Globus pallidus (tissue), 1 donor: ENCODE results near the gene CSH1.
"Not testable (repeated sequence)": the region's sequence is repeated elsewhere in the genome, so short reads cannot be mapped to it uniquely, and the experiment has no call there.

Experiments
- DNase-seq: peaks from one replicate; pipeline ENCODE4 v3.0.0-alpha.2; 2015; ENCODE audit warnings: low spot score

The CSH1 gene

GRCh38 chr17:63904796-63905195 is 8.4 kb upstream of the CSH1 start:
- DNase-seq = not testable (repeated sequence)

DNA sequence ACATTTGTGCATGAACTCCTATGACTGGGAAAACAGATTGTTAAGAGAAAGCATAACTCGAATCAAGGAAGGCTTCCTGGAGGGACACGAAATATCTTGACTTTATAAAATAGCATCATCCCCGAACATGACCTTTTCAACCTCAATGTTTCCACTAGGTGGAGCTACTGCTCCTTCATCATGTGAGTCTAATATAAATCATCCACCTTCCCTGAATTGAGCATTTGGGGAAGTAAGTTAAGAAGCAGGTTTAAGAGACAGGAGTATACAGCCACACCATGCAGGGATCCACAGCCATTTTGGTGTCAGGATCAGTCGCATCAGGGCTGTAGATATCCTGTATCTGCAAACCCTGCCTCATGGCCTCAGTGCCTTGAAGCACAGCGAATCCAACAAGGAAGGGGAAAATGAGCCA is 7.4 kb upstream of the CSH1 start:
- not testable (repeated sequence) for DNase-seq

- not testable (repeated sequence) for DNase-seq
Observed at GRCh38 chr17:63901971-63902370, 5.6 kb upstream of the CSH1 start.

GRCh38 chr17:63898899-63899798 is 2.8 kb upstream of the CSH1 start:
- DNase-seq = not testable (repeated sequence)

- DNase-seq = not testable (repeated sequence)
Observed at GRCh38 chr17:63894821-63895220, 1.6 kb downstream of the CSH1 start.

DNA sequence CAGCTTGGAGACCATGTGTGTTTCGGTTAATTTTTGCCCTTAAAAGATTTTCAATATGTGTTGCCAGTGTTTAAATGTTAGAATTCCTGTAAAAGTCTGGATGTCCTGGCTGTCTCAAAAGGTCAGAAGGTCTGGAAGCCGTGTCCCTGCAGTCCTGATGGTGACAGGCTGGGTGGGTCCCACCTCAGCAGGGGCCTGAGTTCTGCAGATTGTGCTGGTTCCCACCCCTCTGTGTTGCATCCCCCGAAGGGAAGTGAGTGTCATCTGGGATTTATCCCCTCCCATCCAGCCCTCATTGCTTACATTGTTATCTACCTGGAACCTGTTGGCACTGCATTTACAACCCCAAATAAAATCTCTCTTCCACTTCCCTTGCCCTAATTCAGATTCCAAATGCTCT is 2.4 kb downstream of the CSH1 start:
- not testable (repeated sequence) for DNase-seq

DNA sequence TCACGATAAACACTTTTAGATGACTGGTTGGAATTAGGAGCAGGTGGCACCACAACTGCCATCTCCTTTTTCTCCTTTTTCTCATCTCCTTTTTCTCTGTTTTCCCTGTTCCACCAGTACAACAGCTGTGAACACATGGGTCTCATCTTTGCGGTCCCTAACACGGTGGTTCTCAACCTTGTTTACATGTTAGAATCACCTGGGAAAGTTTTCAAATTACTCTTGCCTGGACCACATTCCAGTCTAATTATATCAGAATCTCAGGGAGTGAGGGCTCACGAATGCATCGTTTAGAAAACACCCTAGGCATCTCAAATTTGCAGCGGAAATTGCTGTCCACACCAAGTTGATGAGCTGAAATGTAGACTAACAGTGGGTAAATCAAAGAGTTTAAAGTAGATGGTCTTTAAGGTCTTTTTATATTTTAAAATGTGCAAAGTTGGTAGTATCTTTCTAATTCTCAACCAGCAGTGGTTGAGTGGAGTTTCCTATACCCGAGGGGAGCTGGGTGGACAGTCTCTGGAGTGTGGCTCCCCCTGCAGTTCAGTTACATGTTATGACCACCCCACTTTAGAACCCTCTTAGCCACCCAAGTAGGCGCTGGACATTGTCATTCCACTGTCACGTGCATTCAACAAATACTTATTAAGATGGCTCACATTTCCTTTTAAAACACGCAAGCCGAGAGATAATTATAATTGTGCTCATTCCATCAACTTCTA is 3.9 kb downstream of the CSH1 start:
- DNase-seq = not testable (repeated sequence)

GRCh38 chr17:63889026-63889848 is 7.1 kb downstream of the CSH1 start:
- DNase-seq = not testable (repeated sequence)

GRCh38 chr17:63885119-63885518 is 11.3 kb downstream of the CSH1 start:
- not testable (repeated sequence) for DNase-seq

DNA sequence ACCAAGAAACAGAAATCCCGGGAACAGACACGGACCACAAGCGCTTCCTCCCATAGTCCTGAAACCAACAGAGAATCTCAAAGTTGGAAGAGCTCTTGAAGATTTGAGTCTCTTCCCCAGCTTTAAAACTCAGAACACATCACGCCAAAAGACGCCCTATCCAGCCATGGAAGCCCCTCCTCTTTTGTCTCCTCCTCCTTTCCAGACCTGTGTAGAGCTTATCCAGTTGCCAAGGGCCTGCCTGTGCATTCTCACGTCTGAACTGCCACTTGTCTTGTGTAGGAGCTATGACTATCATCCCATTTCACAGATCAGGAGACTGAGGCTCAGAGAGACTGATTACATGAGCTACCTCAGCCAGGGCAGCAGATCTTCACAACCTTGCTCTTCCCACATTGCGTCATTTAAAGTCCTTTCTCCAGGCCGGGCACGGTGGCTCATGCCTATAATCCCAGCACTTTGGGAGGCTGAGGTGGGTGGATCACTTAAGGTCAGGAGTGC is 13.7 kb downstream of the CSH1 start:
- not testable (repeated sequence) for DNase-seq

- no peak for DNase-seq
Observed at GRCh38 chr17:63881935-63882601, 14.3 kb downstream of the CSH1 start, which contains the start of gene GH2. TSS of gene GH2 (minus strand) at chr17:63881944. CDS start at chr17:63881801, 143 bp downstream.

DNA sequence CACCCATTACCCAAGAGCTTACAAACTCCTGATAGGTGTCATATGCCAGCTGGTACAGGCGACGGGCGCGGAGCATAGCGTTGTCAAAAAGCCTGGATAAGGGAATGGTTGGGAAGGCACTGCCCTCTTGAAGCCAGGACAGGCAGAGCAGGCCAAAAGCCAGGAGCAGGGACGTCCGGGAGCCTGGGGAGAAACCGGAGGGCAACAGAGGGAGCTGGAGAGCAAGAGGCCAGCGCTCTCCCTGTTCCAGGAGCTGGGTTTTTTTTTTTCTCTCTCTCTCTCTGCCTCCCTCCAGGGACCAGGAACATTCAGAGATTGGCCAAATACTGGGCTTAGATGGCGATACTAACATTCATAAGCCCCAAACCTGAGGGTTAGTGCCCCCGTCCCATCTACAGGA is 15.0 kb downstream of the CSH1 start:
- not testable (repeated sequence) for DNase-seq

GRCh38 chr17:63880706-63881105 is 15.7 kb downstream of the CSH1 start:
- DNase-seq = no peak

GRCh38 chr17:63878413-63878812 is 18.0 kb downstream of the CSH1 start:
- DNase-seq = not testable (repeated sequence)

DNA sequence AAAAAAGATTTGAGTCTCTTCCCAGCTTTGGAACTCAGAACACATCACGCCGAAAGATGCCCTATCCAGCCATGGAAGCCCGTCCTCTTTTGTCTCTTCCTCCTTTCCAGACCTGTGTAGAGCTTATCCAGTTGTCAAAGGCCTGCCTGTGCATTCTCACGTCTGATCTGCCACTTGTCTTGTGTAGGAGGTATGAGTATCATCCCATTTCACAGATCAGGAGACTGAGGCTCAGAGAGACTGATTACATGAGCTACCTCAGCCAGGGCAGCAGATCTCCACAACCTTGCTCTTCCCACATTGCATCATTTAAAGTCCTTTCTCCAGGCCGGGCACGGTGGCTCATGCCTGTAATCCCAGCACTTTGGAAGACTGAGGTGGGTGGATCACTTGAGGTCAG is 21.7 kb downstream of the CSH1 start:
- DNase-seq = not testable (repeated sequence)

GRCh38 chr17:63874061-63874626 is 22.2 kb downstream of the CSH1 start:
- not testable (repeated sequence) for DNase-seq

GRCh38 chr17:63873577-63873976 is 22.8 kb downstream of the CSH1 start, which contains the start of gene CSH2:
TSS of gene CSH2 (minus strand) at chr17:63873677. CDS start at chr17:63873614, 63 bp downstream.
- not testable (repeated sequence) for DNase-seq

GRCh38 chr17:63871646-63872365 is 24.6 kb downstream of the CSH1 start:
- DNase-seq = not testable (repeated sequence)

GRCh38 chr17:63870292-63870665 is 26.1 kb downstream of the CSH1 start:
- DNase-seq = not testable (repeated sequence)
